GM18519 (cell line): ENCODE results near the gene HMGA1.

Experiments
- ATAC-seq: cut with Tn5 transposase; IDR thresholded peaks from one replicate; pipeline ENCODE4 v1.9.1; 2021; ENCODE audit warnings: mild to moderate bottlenecking, moderate library complexity; ENCODE audit not compliant: unreplicated experiment, low FRiP score

Gene HMGA1

DNA sequence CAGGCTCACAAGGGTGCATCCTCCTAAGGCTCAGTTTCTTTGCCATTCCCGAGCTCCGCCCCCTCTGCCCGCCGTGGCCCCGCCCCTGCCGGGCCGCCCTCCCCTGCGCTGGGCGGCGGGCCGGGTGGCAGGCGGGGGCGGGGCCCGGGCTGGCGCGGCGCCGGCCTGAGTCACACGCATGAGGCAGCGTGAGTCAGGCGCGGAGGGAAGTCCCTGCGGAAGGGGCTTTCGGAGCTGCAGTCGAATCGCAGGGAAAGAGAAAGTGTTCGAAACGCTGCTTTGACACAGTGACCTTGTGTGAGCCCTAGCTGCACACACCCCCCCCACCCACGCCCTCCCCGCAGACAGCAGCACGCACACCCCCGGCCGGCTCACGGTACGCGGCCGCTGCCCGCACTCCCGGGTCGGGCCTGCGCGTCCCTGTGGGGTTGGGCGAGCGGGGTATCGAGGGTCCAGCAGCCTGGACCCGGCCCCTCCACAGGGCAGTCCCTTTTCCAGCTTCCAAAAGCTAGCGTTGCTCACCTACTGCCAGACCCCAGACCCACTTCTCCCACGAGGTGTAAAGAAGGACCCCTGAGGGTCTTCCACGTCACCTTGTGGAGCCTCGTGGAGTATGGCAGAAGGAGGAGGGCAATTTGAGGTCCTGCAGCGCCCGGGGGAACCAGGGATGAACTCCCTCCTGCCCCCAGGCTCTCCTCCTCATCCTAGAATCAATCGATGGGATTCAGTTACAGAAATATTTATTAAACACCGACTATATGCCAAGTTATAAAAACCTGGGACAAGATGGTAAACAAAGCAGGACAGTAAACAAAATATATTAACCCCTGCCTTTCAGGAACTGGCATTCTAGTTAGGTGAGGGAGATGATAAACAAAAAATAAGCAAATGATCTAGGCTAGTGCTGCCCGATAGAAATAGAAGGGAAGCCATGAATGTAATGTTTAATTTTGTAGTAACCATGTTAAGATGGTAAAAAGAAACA, 12.4 kb upstream of the HMGA1 start:
- ATAC-seq: peak; percentile 81

GRCh38 chr6:34225551-34225950, 11.1 kb upstream of the HMGA1 start:
- ATAC-seq: no peak

GRCh38 chr6:34226066-34226465, 10.6 kb upstream of the HMGA1 start:
- no peak for ATAC-seq

GRCh38 chr6:34226731-34227586, 9.7 kb upstream of the HMGA1 start:
- ATAC-seq: no peak

GRCh38 chr6:34227761-34228421, 8.8 kb upstream of the HMGA1 start:
- no peak for ATAC-seq

DNA sequence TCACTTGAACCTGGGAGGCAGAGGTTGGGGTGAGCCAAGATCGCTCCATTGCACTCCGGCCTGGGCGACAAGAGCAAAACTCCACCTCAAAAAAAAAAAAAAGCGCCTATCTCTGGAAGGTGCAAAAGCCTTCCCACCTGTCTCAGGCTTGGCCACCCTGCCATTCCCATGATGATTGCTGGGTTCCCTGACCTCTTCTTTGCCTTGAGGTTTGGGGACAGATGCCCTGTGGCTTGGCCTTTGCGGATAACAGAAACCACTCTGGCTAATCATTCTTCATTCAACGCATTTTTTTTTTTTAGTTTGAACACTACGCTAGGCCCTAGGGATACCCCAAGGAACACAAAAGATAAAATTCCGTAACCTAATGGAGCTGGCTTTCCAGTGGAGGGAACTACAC, 6.8 kb upstream of the HMGA1 start:
- no peak for ATAC-seq

DNA sequence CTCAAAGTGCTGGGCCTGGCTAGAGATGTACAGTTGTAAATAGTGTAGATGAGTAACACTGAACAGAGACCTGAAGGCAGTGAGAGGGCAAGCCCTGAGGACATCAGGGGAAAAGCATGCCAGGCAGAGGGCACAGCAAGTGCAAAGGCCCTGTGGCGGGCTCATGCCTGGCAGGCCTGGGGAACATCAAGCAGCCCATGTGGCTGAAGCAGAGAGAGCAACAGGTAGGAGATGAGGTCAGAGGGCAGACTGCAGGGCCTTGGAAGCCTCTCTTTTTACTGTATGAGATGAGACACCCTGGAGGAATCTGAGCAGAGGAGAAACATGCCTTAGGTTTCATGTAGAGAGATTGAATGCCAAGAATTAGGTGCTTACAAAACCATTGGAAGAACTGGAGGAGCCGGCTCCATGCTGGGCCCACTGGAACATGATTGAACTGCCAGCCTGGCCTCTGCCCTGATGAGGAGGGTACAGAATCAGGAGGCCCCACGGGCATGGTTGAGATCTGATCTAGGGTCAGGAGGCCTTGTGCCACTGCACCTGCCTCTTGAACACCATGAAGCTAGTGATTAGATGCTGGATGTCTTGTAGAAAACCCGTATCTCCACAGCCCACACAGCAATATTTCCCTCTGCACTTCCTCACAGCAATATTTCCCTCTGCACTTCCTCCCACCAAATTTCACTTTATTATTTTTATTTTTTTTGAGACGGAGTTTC, 5.9 kb upstream of the HMGA1 start:
- no peak for ATAC-seq

DNA sequence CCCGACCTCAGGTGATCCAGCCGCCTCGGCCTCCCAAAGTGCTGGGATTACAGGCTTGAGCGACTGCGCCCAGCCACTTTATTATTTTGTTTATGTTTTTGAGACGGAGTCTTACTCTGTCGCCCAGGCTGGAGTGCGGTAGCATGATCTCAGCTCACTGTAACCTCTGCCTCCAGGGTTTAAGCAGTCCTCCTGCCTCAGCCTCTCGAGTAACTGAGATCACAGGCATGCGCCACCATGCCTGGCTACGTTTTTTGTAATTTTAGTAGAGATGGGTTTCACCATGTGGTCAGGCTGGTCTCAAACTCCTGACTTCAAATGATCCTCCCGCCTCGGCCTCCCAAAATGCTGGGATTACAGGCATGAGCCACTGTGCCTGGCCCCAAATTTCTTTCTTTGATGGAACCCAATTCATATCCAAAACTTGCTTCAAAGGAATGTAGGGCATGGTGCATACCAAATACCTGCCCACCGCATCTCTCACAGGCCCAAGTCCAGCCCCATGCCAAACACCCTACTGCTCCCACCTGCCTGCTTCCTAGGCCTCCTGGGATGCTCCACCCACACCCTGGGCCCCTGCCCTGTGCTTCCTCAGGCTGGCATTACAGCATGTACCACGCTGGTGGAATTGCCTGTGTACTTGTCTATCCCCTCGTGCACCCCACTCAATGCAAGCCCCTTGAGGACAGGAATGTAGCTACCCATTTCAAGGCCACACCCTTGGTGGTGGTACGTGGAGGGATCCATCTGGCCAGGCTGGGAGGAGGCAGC, 4.9 kb upstream of the HMGA1 start:
- no peak for ATAC-seq

DNA sequence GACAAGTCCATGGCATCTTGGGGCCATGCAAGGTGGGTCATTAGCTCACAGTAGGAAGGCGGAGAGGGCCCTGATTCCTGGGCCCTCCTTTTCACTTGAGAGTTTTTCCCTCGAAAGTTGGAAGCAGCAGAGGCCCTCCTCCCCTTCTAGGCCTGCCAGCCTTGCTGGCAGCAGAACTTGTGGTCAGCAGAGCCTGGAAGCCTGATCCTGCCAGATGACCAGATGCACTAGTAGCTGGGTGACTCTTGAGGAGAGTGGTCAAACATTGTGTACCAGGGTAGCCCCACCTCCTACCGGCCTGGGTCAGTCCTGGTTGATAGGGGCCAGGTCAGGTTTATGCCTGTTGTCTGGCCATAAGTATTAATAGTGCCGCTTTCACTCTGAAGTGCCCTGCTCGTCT, 3.8 kb upstream of the HMGA1 start:
- no peak for ATAC-seq

DNA sequence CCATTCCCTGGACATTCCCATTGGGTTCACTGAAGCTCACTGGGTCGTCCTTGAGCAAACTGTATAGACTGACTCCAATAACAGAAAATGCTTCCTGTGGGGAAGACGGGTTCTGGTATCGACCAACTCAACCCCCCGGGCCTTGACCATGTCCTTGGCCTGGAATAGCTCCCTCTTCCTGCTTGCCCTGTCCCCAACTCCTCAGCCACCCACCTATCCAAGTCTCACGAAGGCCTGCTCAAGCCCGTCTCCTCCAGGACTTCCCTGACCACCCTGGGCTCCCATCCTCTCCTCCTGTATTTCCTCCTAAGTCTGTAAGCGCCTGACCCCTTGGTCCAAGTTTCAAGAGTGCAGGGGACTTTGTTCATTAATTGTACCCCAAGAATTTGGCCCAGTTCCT, 2.8 kb upstream of the HMGA1 start:
- ATAC-seq: no peak

DNA sequence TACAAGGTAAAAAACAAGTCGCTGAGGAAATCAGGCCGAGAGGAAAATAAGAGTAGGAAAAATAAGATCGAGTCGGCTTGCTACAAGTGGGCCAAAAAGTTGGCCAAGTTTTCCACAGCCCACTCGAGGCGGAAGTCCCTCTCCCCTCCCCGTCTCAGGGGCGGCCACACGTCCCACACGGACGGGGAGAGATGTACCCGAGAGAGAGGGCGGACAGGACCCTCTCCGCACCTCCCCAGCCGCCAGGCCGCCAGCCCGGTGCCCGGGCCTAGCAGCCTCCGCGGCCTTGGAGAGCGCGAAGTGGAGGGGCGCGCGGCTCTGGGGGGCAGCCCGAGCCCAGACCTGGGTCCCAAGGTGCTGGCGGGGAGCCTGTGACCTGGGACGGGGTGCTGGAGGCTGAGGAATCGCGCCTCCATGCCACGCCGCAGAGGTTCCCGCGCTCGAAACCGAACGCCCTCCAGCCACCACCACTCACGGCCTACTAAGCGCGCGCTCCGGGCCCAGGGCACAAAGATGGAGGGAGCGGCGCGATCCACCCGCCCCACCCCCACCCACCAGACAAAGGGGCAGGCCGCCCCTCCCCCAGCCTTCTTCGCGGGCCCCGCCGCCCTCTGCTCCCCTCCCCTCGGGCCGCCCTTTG, 1.9 kb upstream of the HMGA1 start:
- no peak for ATAC-seq

DNA sequence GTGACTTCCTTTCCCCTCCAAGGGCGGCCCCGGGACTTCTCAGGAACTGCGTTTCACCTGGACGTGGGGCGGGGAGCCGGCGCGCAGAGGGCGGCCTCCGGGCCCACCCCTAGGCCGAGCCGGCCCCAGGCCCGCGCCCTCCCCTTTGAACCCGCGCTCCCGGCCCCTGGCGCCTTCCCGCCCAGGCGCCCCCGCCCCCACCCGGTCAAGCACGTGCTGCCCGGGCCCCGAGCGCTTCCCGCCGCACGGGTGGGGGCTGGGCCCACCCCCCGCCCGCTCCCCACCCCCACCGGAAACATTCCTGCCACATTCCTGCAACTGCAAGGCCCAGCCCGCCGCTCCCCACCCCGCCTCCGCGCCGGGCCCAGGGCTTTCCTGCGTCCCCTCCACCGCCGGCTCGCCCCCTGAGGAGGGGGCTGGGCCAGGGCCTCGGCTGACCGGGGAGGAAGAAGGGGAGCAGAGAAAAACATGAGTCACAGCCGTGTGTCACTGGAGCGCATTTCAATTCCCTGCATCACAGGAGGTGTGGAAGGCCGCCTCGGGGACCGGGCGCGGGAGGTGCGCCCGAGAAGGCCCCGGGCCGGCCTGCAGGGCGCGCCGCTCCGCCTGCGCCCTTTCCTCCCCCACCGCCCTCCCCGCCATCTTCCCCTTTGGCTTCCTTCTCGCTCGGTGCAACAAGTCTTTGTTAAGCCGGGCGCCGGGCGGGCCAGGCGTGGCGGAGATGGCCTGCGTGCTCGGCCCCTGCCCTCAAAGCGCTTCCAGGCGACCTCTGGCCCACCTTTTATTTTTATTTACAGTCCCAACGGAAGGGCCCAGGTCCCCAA, 1.2 kb upstream of the HMGA1 start:
- ATAC-seq: no peak

GRCh38 chr6:34236131-34236442, 586 bp upstream of the HMGA1 start:
- peak; percentile 2 for ATAC-seq

- peak; percentile 2 for ATAC-seq
These were observed 646 bp downstream of the HMGA1 start for GRCh38 chr6:34237316-34237721.

DNA sequence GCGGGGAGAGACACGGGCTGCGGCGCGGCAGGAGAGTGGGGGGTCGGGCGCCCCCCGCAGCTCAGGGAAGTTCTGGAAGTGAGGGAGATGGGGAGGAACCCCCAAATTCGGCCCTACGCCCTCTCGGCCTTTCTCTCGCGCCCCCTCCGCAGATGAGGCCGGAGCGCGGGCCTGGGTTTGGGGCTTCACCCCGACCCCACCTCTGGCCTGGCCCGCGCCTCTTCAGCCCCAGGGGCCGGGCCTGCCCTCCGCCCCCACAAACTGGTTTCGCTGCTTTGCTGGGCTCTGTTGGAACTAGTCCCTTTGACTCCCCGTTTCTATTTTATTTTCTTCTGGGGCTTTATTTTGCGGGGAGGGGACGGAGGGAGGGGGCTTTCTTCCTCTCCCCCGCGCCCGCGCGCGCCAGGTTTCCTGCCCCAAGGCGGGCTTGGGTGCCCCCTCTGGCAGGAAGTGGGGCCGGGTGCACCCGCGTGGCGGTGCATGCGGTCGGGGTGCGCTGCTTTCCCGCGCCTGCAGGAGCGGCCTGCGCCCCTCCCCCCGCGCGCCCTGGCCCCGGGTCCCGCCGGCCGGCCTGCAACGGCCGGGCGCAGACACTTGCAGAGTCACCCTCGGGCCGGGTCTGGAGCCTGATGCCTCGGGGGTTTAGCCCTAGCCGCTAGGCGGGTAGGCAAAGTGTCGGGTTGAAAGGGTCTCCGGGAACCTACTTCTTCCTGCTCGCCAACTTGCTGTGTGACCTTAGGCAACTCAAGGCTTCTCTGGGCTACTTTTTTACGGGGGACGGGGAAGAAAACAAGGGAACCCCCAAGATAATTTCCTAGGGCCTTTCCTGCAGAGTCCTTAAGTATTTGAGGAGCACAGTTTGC, 1.3 kb downstream of the HMGA1 start:
- ATAC-seq: no peak

GRCh38 chr6:34238585-34239499, 2.2 kb downstream of the HMGA1 start:
- no peak for ATAC-seq

- ATAC-seq: no peak
These were observed 2.8 kb downstream of the HMGA1 start for GRCh38 chr6:34239500-34239825.
